H1 (cell line): ENCODE measurements around the gene LDLRAD4. TPM values are rescaled to one million over a fixed set of nuclear protein-coding genes. Genes with fewer than 3 reads are reported as not detected.
A peak's percentile ranks its signal among the peaks of the same experiment; 100 is the strongest.

Source experiments
- CTCF ChIA-PET: fragments of 300-600 bp; sonication (Branson Sonifier 250); formaldehyde crosslinking; loops from one replicate; lab custom pipeline; 2021; ENCODE audit not compliant: partially characterized antibody; lab: Charles Lee
- POLR2A ChIA-PET: fragments of 300-600 bp; sonication (Branson Sonifier 250); formaldehyde crosslinking; loops from one replicate; lab custom pipeline; 2021; ENCODE audit warnings: inconsistent platforms; ENCODE audit not compliant: partially characterized antibody; lab: Charles Lee
- DNase-seq, 2 experiments: peaks; one replicate each; pipeline versions ENCODE4 v3.0.0 to v3.0.0-alpha.2; 2010 to 2022; ENCODE audit warnings: low spot score in 2 of 2, low read depth in 1 of 2, mixed read lengths in 1 of 2
- FAIRE-seq: peaks from 2 replicates; lab custom pipeline; 2011; peaks lifted over from hg19 to GRCh38; lab: Jason Lieb, UNC
- H2AFZ ChIP-seq: 2 replicates; pipeline ENCODE4 v1.8.1; 2012; ENCODE audit warnings: low read length, inconsistent platforms
- H2AK5ac ChIP-seq: 2 replicates; pipeline ENCODE4 v1.6.1; 2013; ENCODE audit warnings: low read depth, low read length
- H2BK120ac ChIP-seq: replicated peaks from 2 replicates; pipeline ENCODE3; 2013; ENCODE audit warnings: low read depth, low read length, inconsistent platforms
- H2BK12ac ChIP-seq: 2 replicates; pipeline ENCODE4 v1.6.1; 2013; ENCODE audit warnings: low read depth, low read length
- H2BK15ac ChIP-seq: 2 replicates; pipeline ENCODE4 v1.6.1; 2013; ENCODE audit warnings: low read length
- H2BK20ac ChIP-seq: 2 replicates; pipeline ENCODE4 v1.6.1; 2013; ENCODE audit warnings: low read length
- H2BK5ac ChIP-seq: 2 replicates; pipeline ENCODE4 v1.6.1; 2013; ENCODE audit warnings: low read depth, low read length
- H3K14ac ChIP-seq: 2 replicates; pipeline ENCODE4 v1.6.1; 2013; ENCODE audit warnings: inconsistent platforms; ENCODE audit not compliant: insufficient read length
- H3K18ac ChIP-seq: 2 replicates; pipeline ENCODE4 v1.6.1; 2013; ENCODE audit warnings: low read length; ENCODE audit errors: extremely low read depth
- H3K23ac ChIP-seq: 2 replicates; pipeline ENCODE4 v1.6.1; 2013; ENCODE audit warnings: inconsistent platforms; ENCODE audit not compliant: insufficient read length
- H3K23me2 ChIP-seq: 2 replicates; pipeline ENCODE4 v1.6.1; 2013; ENCODE audit warnings: low read depth, low read length
- H3K27ac ChIP-seq: 2 replicates; pipeline ENCODE4 v1.6.1; 2011; ENCODE audit warnings: low read depth, low read length, inconsistent platforms
- H3K27me3 ChIP-seq, 4 experiments: replicated peaks in 1 of 4; 1 replicate in 1 of 4; 2 replicates in 3 of 4; pipeline versions ENCODE4 v1.6.1 to v1.8.1; 2011 to 2013; ENCODE audit warnings: low read length in 3 of 4, mild to moderate bottlenecking in 3 of 4, inconsistent platforms in 2 of 4, mixed read lengths in 2 of 4, moderate library complexity in 1 of 4; ENCODE audit not compliant: control insufficient read depth in 3 of 4, insufficient read depth in 3 of 4; ENCODE audit errors: extremely low read depth in 1 of 4
- H3K36me3 ChIP-seq, 4 experiments: 2 replicates each; pipeline versions ENCODE4 v1.6.1 to v1.8.1; 2011 to 2013; ENCODE audit warnings: mild to moderate bottlenecking in 4 of 4, low read length in 3 of 4, moderate library complexity in 2 of 4, control low read depth in 1 of 4, inconsistent platforms in 1 of 4; ENCODE audit not compliant: insufficient read depth in 4 of 4, control insufficient read depth in 2 of 4
- H3K4ac ChIP-seq: replicated peaks from 2 replicates; pipeline ENCODE3; 2013; ENCODE audit warnings: low read length, low read depth, mixed read lengths, inconsistent platforms; ENCODE audit not compliant: insufficient read length
- H3K4me1 ChIP-seq, 4 experiments: replicated peaks in 1 of 4; 1 replicate in 1 of 4; 2 replicates in 3 of 4; pipeline versions ENCODE4 v1.6.1 to v1.8.1; 2011 to 2013; ENCODE audit warnings: low read length in 3 of 4, inconsistent platforms in 2 of 4, mixed read lengths in 1 of 4; ENCODE audit not compliant: insufficient read depth in 4 of 4, control insufficient read depth in 3 of 4
- H3K4me2 ChIP-seq, 2 experiments: 2 replicates each; pipeline versions ENCODE4 v1.6.1 to v1.8.1; 2011 to 2013; ENCODE audit warnings: low read depth in 2 of 2, low read length in 2 of 2, control low read depth in 1 of 2, inconsistent platforms in 1 of 2, mild to moderate bottlenecking in 1 of 2; ENCODE audit not compliant: insufficient read depth in 1 of 2
- H3K4me3 ChIP-seq, 4 experiments: fragments of 200-600, 300-600 bp in 1 of 4; sonication (generic), shearing (Covaris generic), sonication (Bioruptor Twin) in 1 of 4; 2 replicates each; pipeline versions ENCODE4 v1.5.1 to v1.8.1; 2011 to 2016; ENCODE audit warnings: low read length in 4 of 4, low read depth in 3 of 4, control low read depth in 2 of 4, inconsistent platforms in 2 of 4, mild to moderate bottlenecking in 2 of 4, mixed read lengths in 1 of 4, moderate library complexity in 1 of 4; ENCODE audit not compliant: insufficient read depth in 2 of 4; ENCODE audit errors: extremely low read depth in 1 of 4
- H3K56ac ChIP-seq: replicated peaks from 2 replicates; pipeline ENCODE3; 2013; ENCODE audit warnings: low read depth, mild to moderate bottlenecking, mixed read lengths, low read length, inconsistent platforms; ENCODE audit not compliant: insufficient read length
- H3K79me1 ChIP-seq: 2 replicates; pipeline ENCODE4 v1.6.1; 2013; ENCODE audit warnings: low read depth, low read length, control low read depth
- H3K79me2 ChIP-seq, 2 experiments: 2 replicates each; pipeline versions ENCODE4 v1.6.1 to v1.8.1; 2012 to 2013; ENCODE audit warnings: low read length in 2 of 2, mild to moderate bottlenecking in 2 of 2, inconsistent platforms in 1 of 2; ENCODE audit not compliant: insufficient read depth in 2 of 2, control insufficient read depth in 1 of 2
- H3K9ac ChIP-seq, 4 experiments: replicated peaks in 1 of 4; 1 replicate in 1 of 4; 2 replicates in 3 of 4; pipeline versions ENCODE4 v1.6.1 to v1.8.1; 2011 to 2013; ENCODE audit warnings: low read depth in 3 of 4, low read length in 3 of 4, control low read depth in 2 of 4, mild to moderate bottlenecking in 2 of 4, moderate library complexity in 2 of 4, inconsistent platforms in 1 of 4; ENCODE audit errors: extremely low read depth in 1 of 4
- H3K9me3 ChIP-seq, 2 experiments: 2 replicates each; pipeline versions ENCODE4 v1.6.1 to v1.8.1; 2012 to 2013; ENCODE audit warnings: mild to moderate bottlenecking in 2 of 2, moderate library complexity in 2 of 2, control low read depth in 1 of 2, inconsistent platforms in 1 of 2, low read depth in 1 of 2, low read length in 1 of 2, mixed read lengths in 1 of 2; ENCODE audit not compliant: insufficient read depth in 2 of 2
- H4K20me1 ChIP-seq, 2 experiments: replicated peaks in 1 of 2; 2 replicates each; pipeline versions ENCODE3 to v1.8.1; 2011 to 2013; ENCODE audit warnings: inconsistent platforms in 2 of 2, low read length in 2 of 2, mild to moderate bottlenecking in 1 of 2; ENCODE audit not compliant: insufficient read depth in 2 of 2, control insufficient read depth in 1 of 2
- H4K5ac ChIP-seq: 2 replicates; pipeline ENCODE4 v1.6.1; 2013; ENCODE audit warnings: low read length, low read depth, mixed read lengths, inconsistent platforms; ENCODE audit not compliant: insufficient read length
- H4K8ac ChIP-seq: 2 replicates; pipeline ENCODE4 v1.8.0; 2013; ENCODE audit warnings: mild to moderate bottlenecking, moderate library complexity, low read length, inconsistent platforms; ENCODE audit not compliant: insufficient read depth; ENCODE audit errors: extremely low read depth
- H4K91ac ChIP-seq: replicated peaks from 2 replicates; pipeline ENCODE3; 2013; ENCODE audit warnings: low read length, mixed read lengths, inconsistent platforms; ENCODE audit not compliant: insufficient read length
- CBX5 ChIP-seq: fragments of 300-800, 300-1000 bp; sonication (generic); IDR thresholded peaks from 2 replicates; pipeline ENCODE4 v1.7.1; 2016; ENCODE audit warnings: antibody characterized with exemption, low read length, low read depth
- EZH2 ChIP-seq: fragments of 200-600 bp; sonication (generic); IDR thresholded peaks from 2 replicates; pipeline ENCODE4 v1.7.1; 2012; ENCODE audit warnings: low read depth, mild to moderate bottlenecking, moderate library complexity, low read length, inconsistent platforms; ENCODE audit not compliant: severe bottlenecking
- KDM5A ChIP-seq: fragments of 200-600 bp; IDR thresholded peaks from 2 replicates; pipeline ENCODE4 v1.7.1; 2012; ENCODE audit warnings: mild to moderate bottlenecking, low read length, inconsistent platforms, mixed read lengths
- RAD21 ChIP-seq, 2 experiments: IDR thresholded peaks in 1 of 2; conservative IDR thresholded peaks in 1 of 2; 2 replicates each; pipeline ENCODE4 v1.6.1; 2011; ENCODE audit warnings: low read depth in 2 of 2, low read length in 2 of 2, improper control_type of control experiment in 1 of 2, inconsistent platforms in 1 of 2, mild to moderate bottlenecking in 1 of 2, moderate library complexity in 1 of 2
- RBBP5 ChIP-seq: IDR thresholded peaks from 2 replicates; pipeline ENCODE4 v1.7.1; 2012; ENCODE audit warnings: low read depth, mild to moderate bottlenecking, inconsistent platforms, low read length, moderate library complexity, borderline replicate concordance
- WGBS, 2 experiments: shearing (Covaris generic) in 1 of 2; methylation state at CpG; one replicate each; pipeline versions ENCODE4 v1.1.6 to v1.1.7; 2013 to 2015; ENCODE audit warnings: low lambda C conversion rate in 2 of 2, mixed read lengths in 2 of 2, inconsistent platforms in 1 of 2, low coverage in 1 of 2, missing lambda C conversion rate in 1 of 2; ENCODE audit not compliant: insufficient replicate concordance in 2 of 2, insufficient coverage in 1 of 2, insufficient read length in 1 of 2; ENCODE audit errors: extremely low coverage in 1 of 2, missing lambda C conversion rate in 1 of 2; 5-methylcytosine and 5-hydroxymethylcytosine counted together
- polyA plus RNA-seq, 7 experiments: library from polyadenylated mRNA; depleted of rRNA in 3 of 7; stranded (reverse) in 5 of 7; unstranded in 2 of 7; fragments of >200 nt in 5 of 7; fragments of 200-250 nt in 2 of 7; gene quantifications; 1 replicate in 5 of 7; 2 replicates in 1 of 7; 4 replicates in 1 of 7; pipeline versions ENCODE4 v1.2.1 to v1.2.3, GENCODE V29; 2011 to 2013; ENCODE audit warnings: missing spikeins in 2 of 7, mixed read lengths in 2 of 7
- total RNA-seq: library from RNA; stranded (reverse); fragmentation: NEBNext Ultra II Directional; extraction: Animal tissue kit (Norgen Biotek cat#: 25700); gene quantifications from 2 replicates; pipeline ENCODE4 v1.2.1, GENCODE V29; 2021
- TF ChIP-seq, protein P1 (sequence below): IDR thresholded peaks from 2 replicates; pipeline ENCODE4 v1.6.1; 2012; ENCODE audit warnings: low read length, inconsistent platforms
- TF ChIP-seq, protein P2 (sequence below): IDR thresholded peaks from 2 replicates; pipeline ENCODE4 v1.6.1; 2012; ENCODE audit warnings: inconsistent platforms

Gene LDLRAD4
- total and polyA plus RNA-seq, 2 of the 8 experiments (the other 6 are each of a cell fraction or from before 2014, with no cell fraction given), result 0.77 to 1.4 TPM

DNA sequence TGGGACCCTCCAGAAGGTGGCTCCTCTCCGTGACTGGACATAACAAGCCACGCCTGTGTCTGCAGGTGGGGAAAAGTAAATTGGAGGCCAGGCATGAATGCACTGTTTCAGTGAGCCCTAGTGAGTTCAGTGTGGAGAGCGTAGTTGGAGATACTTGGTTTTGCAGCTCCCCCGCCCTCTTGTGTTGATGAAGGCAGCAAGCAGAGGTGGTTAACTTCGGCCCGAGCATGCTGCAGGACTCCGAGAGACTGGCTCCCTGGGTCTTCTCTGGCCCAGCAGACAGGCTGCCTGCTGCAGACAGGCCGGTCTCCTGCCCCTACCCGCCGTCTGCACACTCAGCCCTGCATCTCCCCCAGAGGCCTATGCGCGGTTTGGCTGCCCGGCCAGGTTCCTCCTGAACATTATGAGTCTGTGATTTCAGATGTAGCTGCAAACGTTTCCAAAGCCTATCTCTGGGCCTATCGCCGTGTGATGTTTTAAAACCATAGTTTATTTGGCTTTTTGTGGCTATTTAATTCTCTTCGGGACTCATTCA, 102.4 kb downstream of the LDLRAD4 start:
- Histone ChIP-seq H4K8ac (no peak overlapping the region), H3K79me2 (no peaks in the 10 kb centered on the region), H2AFZ (no peak overlapping the region; the same call in 1 of the 2 replicates), H3K23me2 (no peaks in the 10 kb centered on the region), H2AK5ac (no peak overlapping the region), H4K5ac (no peak overlapping the region), H3K27ac (no peak overlapping the region), H3K18ac (no peak overlapping the region), H3K79me1 (no peaks in the 10 kb centered on the region; the same call in 1 of the 2 replicates), H3K4me3 (no peak overlapping the region), H2BK12ac (no peak overlapping the region), H3K36me3 (no peaks in the 10 kb centered on the region; a peak in 1 of 8 replicates), H3K9ac (no peak overlapping the region), H2BK15ac (no peak overlapping the region), H3K4me1 (no peaks in the 10 kb centered on the region), H3K4me2 (no peak overlapping the region), H3K27me3 (no peaks in the 10 kb centered on the region), H2BK5ac (no peak overlapping the region), H3K23ac (no peak overlapping the region), H3K4ac (no peak overlapping the region), H2BK20ac (no peak overlapping the region), H4K91ac (no peak overlapping the region), H3K56ac (no peak overlapping the region), H2BK120ac (no peak overlapping the region), H4K20me1 (no peaks in the 10 kb centered on the region), H3K9me3 (peaks cover 4 to 6% of the 10 kb centered on the region in 2 experiments; a peak in 3 of 4 replicates), H3K14ac (no peak overlapping the region)
- DNase-seq (no peak), FAIRE-seq (no peak)
- POLR2A ChIA-PET, result no interaction called here
- CTCF ChIA-PET, result interaction anchor here (0.6 to 1.6 kb wide), 4 partner anchors 34 to 205 kb away, joined by 3 to 4 read pairs (median 4); no protein-coding TSS in a partner anchor
- 86% methylated on average over 17 of the region's 17 CpGs; no CpG with 5 or more reads in 1 of the 2 experiments for WGBS, 2 experiments
- TF ChIP-seq RAD21 (IDR thresholded peaks at IDR 0.05 in 1 of 2, conservative IDR thresholded peaks at IDR 0.05 in 1 of 2; ENCODE audit: low read depth in 2 of 2, low read length in 2 of 2), result peak in 1 of 2 experiments; percentile 37; a peak in 1 of 4 replicates
- no peak for TF ChIP-seq KDM5A
- no peak for TF ChIP-seq RBBP5
- no peak for TF ChIP-seq EZH2
- no peak for TF ChIP-seq CBX5
- TF ChIP-seq, protein P1, sequence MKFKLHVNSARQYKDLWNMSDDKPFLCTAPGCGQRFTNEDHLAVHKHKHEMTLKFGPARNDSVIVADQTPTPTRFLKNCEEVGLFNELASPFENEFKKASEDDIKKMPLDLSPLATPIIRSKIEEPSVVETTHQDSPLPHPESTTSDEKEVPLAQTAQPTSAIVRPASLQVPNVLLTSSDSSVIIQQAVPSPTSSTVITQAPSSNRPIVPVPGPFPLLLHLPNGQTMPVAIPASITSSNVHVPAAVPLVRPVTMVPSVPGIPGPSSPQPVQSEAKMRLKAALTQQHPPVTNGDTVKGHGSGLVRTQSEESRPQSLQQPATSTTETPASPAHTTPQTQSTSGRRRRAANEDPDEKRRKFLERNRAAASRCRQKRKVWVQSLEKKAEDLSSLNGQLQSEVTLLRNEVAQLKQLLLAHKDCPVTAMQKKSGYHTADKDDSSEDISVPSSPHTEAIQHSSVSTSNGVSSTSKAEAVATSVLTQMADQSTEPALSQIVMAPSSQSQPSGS, result no peak
- TF ChIP-seq, protein P2, sequence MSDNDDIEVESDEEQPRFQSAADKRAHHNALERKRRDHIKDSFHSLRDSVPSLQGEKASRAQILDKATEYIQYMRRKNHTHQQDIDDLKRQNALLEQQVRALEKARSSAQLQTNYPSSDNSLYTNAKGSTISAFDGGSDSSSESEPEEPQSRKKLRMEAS, result no peak
